WTC11 (cell line): ENCODE results near the gene CAGE1. TPM values are rescaled to one million over a fixed set of nuclear protein-coding genes. Genes with fewer than 3 reads are reported as not detected.

Experiments
- CREM ChIP-seq: sonication (generic); formaldehyde crosslinking; IDR thresholded peaks from 2 replicates; pipeline ENCODE4 v1.8.1; 2022; ENCODE audit warnings: mild to moderate bottlenecking, missing genetic modification reagents, moderate library complexity
- FOXJ3 ChIP-seq: sonication (generic); formaldehyde crosslinking; IDR thresholded peaks from 2 replicates; pipeline ENCODE4 v1.9.0; 2021; ENCODE audit warnings: missing genetic modification reagents, mild to moderate bottlenecking, borderline replicate concordance
- FOXP1 ChIP-seq: sonication (generic); formaldehyde crosslinking; IDR thresholded peaks from 2 replicates; pipeline ENCODE4 v1.8.0; 2022; ENCODE audit warnings: missing genetic modification reagents, mild to moderate bottlenecking, moderate library complexity, borderline replicate concordance
- IRF1 ChIP-seq: sonication (generic); formaldehyde crosslinking; IDR thresholded peaks from 2 replicates; pipeline ENCODE4 v1.8.0; 2023; ENCODE audit warnings: missing genetic modification reagents
- JAZF1 ChIP-seq: fragments of 250-450 bp; sonication (Bioruptor Pico); IDR thresholded peaks from 2 replicates; pipeline ENCODE4 v1.9.0; 2021; ENCODE audit warnings: moderate library complexity, mild to moderate bottlenecking, inconsistent platforms
- KAT7 ChIP-seq: sonication (generic); formaldehyde crosslinking; IDR thresholded peaks from 2 replicates; pipeline ENCODE4 v1.8.1; 2023; ENCODE audit warnings: missing genetic modification reagents, mild to moderate bottlenecking, borderline replicate concordance
- MYBL2 ChIP-seq: sonication (generic); formaldehyde crosslinking; IDR thresholded peaks from 2 replicates; pipeline ENCODE4 v1.8.1; 2023; ENCODE audit warnings: mild to moderate bottlenecking, moderate library complexity, missing genetic modification reagents
- NFE2L1 ChIP-seq: sonication (generic); formaldehyde crosslinking; IDR thresholded peaks from 2 replicates; pipeline ENCODE4 v1.8.1; 2023; ENCODE audit warnings: missing genetic modification reagents
- NFYB ChIP-seq: sonication (generic); formaldehyde crosslinking; conservative IDR thresholded peaks from 2 replicates; pipeline ENCODE4 v1.8.0; 2022; ENCODE audit warnings: low read depth, missing genetic modification reagents
- PRDM15 ChIP-seq: sonication (generic); formaldehyde crosslinking; IDR thresholded peaks from 2 replicates; pipeline ENCODE4 v1.8.0; 2022; ENCODE audit warnings: missing genetic modification reagents
- PRRX2 ChIP-seq: fragments of 250-450 bp; sonication (Bioruptor Pico); IDR thresholded peaks from 2 replicates; pipeline ENCODE4 v1.8.0; 2021; ENCODE audit warnings: mild to moderate bottlenecking
- RELA ChIP-seq: sonication (generic); formaldehyde crosslinking; IDR thresholded peaks from 2 replicates; pipeline ENCODE4 v1.8.1; 2022; ENCODE audit warnings: missing genetic modification reagents, mild to moderate bottlenecking, borderline replicate concordance
- SMAD3 ChIP-seq: sonication (generic); formaldehyde crosslinking; IDR thresholded peaks from 2 replicates; pipeline ENCODE4 v1.8.0; 2022; ENCODE audit warnings: missing genetic modification reagents, mild to moderate bottlenecking, borderline replicate concordance
- SOX15 ChIP-seq: fragments of 250-450 bp; sonication (Bioruptor Pico); IDR thresholded peaks from 2 replicates; pipeline ENCODE4 v1.9.0; 2021; ENCODE audit warnings: mild to moderate bottlenecking
- TCF7 ChIP-seq: sonication (generic); formaldehyde crosslinking; IDR thresholded peaks from 2 replicates; pipeline ENCODE4 v1.8.0; 2022; ENCODE audit warnings: mild to moderate bottlenecking, low read depth, missing genetic modification reagents, moderate library complexity
- TEAD1 ChIP-seq: sonication (generic); formaldehyde crosslinking; IDR thresholded peaks from 2 replicates; pipeline ENCODE4 v1.8.0; 2022; ENCODE audit warnings: mild to moderate bottlenecking, missing genetic modification reagents
- TEAD4 ChIP-seq: sonication (generic); formaldehyde crosslinking; IDR thresholded peaks from 2 replicates; pipeline ENCODE4 v1.8.0; 2022; ENCODE audit warnings: mild to moderate bottlenecking, missing genetic modification reagents
- ZMAT4 ChIP-seq: fragments of 250-450 bp; sonication (Bioruptor Pico); IDR thresholded peaks from 2 replicates; pipeline ENCODE4 v1.9.0; 2021; ENCODE audit warnings: mild to moderate bottlenecking
- ZNF121 ChIP-seq: sonication (generic); formaldehyde crosslinking; IDR thresholded peaks from 2 replicates; pipeline ENCODE4 v1.8.0; 2023; ENCODE audit warnings: missing genetic modification reagents
- ZNF138 ChIP-seq: sonication (generic); formaldehyde crosslinking; conservative IDR thresholded peaks from 2 replicates; pipeline ENCODE4 v1.8.1; 2022; ENCODE audit warnings: mild to moderate bottlenecking, moderate library complexity, missing genetic modification reagents
- ZNF219 ChIP-seq: sonication (generic); formaldehyde crosslinking; IDR thresholded peaks from 2 replicates; pipeline ENCODE4 v1.8.0; 2023; ENCODE audit warnings: missing genetic modification reagents, mild to moderate bottlenecking, borderline replicate concordance
- ZNF396 ChIP-seq: fragments of 250-450 bp; sonication (Bioruptor Pico); IDR thresholded peaks from 2 replicates; pipeline ENCODE4 v1.8.0; 2021; ENCODE audit warnings: mild to moderate bottlenecking, moderate library complexity, borderline replicate concordance
- total RNA-seq: library from RNA; stranded (reverse); gene quantifications from 3 replicates; pipeline ENCODE4 v1.2.3, GENCODE V29; 2021
- TF ChIP-seq, protein P1 (sequence below): fragments of 250-450 bp; sonication (Bioruptor Pico); IDR thresholded peaks from 2 replicates; pipeline ENCODE4 v1.8.0; 2021; ENCODE audit warnings: mild to moderate bottlenecking
- TF ChIP-seq, protein P2 (sequence below): sonication (generic); formaldehyde crosslinking; IDR thresholded peaks from 2 replicates; pipeline ENCODE4 v1.8.0; 2023; ENCODE audit warnings: mild to moderate bottlenecking, missing genetic modification reagents
- TF ChIP-seq, protein P3 (sequence below): sonication (generic); formaldehyde crosslinking; IDR thresholded peaks from 2 replicates; pipeline ENCODE4 v1.8.1; 2022; ENCODE audit warnings: mild to moderate bottlenecking, missing genetic modification reagents, moderate library complexity, borderline replicate concordance
- TF ChIP-seq, protein P4 (sequence below): sonication (generic); formaldehyde crosslinking; IDR thresholded peaks from 2 replicates; pipeline ENCODE4 v1.8.1; 2023; ENCODE audit warnings: mild to moderate bottlenecking, missing genetic modification reagents

CAGE1 gene
- total RNA-seq, 1 experiment from 2014 or later = 0.07 TPM

DNA sequence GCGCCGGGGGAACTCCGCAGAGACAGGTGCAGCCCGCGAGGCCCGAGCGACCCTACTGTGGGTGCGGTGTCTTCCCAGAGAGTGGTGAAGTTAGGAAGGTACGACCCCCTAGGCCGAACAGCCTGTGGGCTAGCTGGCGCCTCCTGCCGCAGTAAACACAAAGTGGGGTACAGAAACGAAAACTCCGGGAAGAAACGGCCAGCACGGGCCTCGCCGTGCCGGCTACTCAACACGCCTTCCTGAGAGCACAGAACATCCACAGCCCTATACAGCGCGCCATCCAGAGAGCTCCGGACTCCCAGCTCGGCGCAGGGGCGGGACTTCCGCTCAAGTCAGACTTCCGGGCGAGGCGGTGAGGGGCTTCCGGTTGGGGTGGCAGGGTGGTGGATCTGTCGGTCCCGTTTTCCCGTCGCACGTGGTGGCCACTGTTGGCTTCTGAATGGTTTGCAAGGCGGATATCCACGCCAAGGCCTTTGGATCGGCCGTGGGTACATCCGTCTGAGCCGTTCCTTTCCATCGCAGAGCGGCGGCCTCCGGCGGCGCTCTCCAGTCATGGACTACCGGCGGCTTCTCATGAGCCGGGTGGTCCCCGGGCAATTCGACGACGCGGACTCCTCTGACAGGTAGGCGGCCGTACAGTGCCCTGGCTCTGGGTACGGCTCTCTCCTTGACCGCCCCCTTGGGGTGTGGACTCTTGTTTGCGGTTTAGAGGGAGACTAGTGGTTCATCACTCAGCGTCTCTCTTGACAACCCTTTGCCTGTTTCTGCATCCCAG, at the start of gene CAGE1, which contains the start of gene RIOK1 (continued):
- TF ChIP-seq IRF1 (CRISPR knock-in tag) (no peak; the same call in 1 of the 2 replicates), PRRX2 (CRISPR knock-in tag) (no peak), ZMAT4 (CRISPR knock-in tag) (no peak), NFYB (CRISPR knock-in tag) (0 out of 2 replicates have a peak, but pooled peaks have one; percentile 17), NFE2L1 (CRISPR knock-in tag) (peak; percentile 78), ZNF396 (CRISPR knock-in tag) (no peak), KAT7 (CRISPR knock-in tag) (peak; percentile 85; the same call in 1 of the 2 replicates), TEAD4 (CRISPR knock-in tag) (no peak), MYBL2 (peak; percentile 73; the same call in 1 of the 2 replicates), RELA (CRISPR knock-in tag) (0 out of 2 replicates have a peak, but pooled peaks have one; percentile 44), TCF7 (no peak), SOX15 (CRISPR knock-in tag) (no peak), JAZF1 (no peak), ZNF138 (CRISPR knock-in tag) (no peak), PRDM15 (0 out of 2 replicates have a peak, but pooled peaks have one; percentile 44), ZNF121 (CRISPR knock-in tag) (no peak), CREM (CRISPR knock-in tag) (peak; percentile 71; the same call in 1 of the 2 replicates), SMAD3 (CRISPR knock-in tag) (no peak), TEAD1 (CRISPR knock-in tag) (peak; percentile 48; the same call in 1 of the 2 replicates), FOXP1 (peak; percentile 75), ZNF219 (peak; percentile 57; the same call in 1 of the 2 replicates), FOXJ3 (CRISPR knock-in tag) (no peak)
- TF ChIP-seq, protein P1, sequence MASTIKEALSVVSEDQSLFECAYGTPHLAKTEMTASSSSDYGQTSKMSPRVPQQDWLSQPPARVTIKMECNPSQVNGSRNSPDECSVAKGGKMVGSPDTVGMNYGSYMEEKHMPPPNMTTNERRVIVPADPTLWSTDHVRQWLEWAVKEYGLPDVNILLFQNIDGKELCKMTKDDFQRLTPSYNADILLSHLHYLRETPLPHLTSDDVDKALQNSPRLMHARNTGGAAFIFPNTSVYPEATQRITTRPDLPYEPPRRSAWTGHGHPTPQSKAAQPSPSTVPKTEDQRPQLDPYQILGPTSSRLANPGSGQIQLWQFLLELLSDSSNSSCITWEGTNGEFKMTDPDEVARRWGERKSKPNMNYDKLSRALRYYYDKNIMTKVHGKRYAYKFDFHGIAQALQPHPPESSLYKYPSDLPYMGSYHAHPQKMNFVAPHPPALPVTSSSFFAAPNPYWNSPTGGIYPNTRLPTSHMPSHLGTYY = no peak
- TF ChIP-seq, protein P2, sequence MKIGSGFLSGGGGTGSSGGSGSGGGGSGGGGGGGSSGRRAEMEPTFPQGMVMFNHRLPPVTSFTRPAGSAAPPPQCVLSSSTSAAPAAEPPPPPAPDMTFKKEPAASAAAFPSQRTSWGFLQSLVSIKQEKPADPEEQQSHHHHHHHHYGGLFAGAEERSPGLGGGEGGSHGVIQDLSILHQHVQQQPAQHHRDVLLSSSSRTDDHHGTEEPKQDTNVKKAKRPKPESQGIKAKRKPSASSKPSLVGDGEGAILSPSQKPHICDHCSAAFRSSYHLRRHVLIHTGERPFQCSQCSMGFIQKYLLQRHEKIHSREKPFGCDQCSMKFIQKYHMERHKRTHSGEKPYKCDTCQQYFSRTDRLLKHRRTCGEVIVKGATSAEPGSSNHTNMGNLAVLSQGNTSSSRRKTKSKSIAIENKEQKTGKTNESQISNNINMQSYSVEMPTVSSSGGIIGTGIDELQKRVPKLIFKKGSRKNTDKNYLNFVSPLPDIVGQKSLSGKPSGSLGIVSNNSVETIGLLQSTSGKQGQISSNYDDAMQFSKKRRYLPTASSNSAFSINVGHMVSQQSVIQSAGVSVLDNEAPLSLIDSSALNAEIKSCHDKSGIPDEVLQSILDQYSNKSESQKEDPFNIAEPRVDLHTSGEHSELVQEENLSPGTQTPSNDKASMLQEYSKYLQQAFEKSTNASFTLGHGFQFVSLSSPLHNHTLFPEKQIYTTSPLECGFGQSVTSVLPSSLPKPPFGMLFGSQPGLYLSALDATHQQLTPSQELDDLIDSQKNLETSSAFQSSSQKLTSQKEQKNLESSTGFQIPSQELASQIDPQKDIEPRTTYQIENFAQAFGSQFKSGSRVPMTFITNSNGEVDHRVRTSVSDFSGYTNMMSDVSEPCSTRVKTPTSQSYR (CRISPR knock-in tag) = peak; percentile 59; the same call in 1 of the 2 replicates
- TF ChIP-seq, protein P3, sequence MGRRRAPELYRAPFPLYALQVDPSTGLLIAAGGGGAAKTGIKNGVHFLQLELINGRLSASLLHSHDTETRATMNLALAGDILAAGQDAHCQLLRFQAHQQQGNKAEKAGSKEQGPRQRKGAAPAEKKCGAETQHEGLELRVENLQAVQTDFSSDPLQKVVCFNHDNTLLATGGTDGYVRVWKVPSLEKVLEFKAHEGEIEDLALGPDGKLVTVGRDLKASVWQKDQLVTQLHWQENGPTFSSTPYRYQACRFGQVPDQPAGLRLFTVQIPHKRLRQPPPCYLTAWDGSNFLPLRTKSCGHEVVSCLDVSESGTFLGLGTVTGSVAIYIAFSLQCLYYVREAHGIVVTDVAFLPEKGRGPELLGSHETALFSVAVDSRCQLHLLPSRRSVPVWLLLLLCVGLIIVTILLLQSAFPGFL = 0 out of 2 replicates have a peak, but pooled peaks have one; percentile 36
- TF ChIP-seq, protein P4, sequence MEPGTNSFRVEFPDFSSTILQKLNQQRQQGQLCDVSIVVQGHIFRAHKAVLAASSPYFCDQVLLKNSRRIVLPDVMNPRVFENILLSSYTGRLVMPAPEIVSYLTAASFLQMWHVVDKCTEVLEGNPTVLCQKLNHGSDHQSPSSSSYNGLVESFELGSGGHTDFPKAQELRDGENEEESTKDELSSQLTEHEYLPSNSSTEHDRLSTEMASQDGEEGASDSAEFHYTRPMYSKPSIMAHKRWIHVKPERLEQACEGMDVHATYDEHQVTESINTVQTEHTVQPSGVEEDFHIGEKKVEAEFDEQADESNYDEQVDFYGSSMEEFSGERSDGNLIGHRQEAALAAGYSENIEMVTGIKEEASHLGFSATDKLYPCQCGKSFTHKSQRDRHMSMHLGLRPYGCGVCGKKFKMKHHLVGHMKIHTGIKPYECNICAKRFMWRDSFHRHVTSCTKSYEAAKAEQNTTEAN = peak; percentile 78; the same call in 1 of the 2 replicates
